Stomach smooth muscle (tissue), 2 donors: ENCODE results near the gene PTPRN2.

Experiments used
- H3K27ac ChIP-seq: one replicate; pipeline ENCODE4 v1.7.0; 2013; ENCODE audit warnings: mild to moderate bottlenecking, low read length, inconsistent platforms
- H3K27me3 ChIP-seq, 2 donors: one replicate each; pipeline ENCODE4 v1.7.0; 2013; ENCODE audit warnings: low read length in 2 of 2; ENCODE audit not compliant: insufficient read depth in 2 of 2, control insufficient read depth in 1 of 2
- H3K36me3 ChIP-seq, 2 donors: one replicate each; pipeline ENCODE4 v1.7.0; 2013; ENCODE audit warnings: low read length in 2 of 2; ENCODE audit not compliant: control insufficient read depth in 2 of 2, insufficient read depth in 2 of 2
- H3K4me1 ChIP-seq: one replicate; pipeline ENCODE4 v1.7.0; 2013; ENCODE audit warnings: low read length; ENCODE audit not compliant: control insufficient read depth, insufficient read depth
- H3K4me3 ChIP-seq, 2 donors: one replicate each; pipeline ENCODE4 v1.7.0; 2013; ENCODE audit warnings: low read length in 2 of 2
- H3K9ac ChIP-seq, 2 donors: one replicate each; pipeline ENCODE4 v1.7.0; 2013; ENCODE audit warnings: low read length in 2 of 2, mild to moderate bottlenecking in 1 of 2
- H3K9me3 ChIP-seq, 2 donors: one replicate each; pipeline ENCODE4 v1.7.0; 2013; ENCODE audit warnings: low read length in 2 of 2; ENCODE audit not compliant: control insufficient read depth in 2 of 2
- donor health status: healthy.
- donor health status: Pancreatic carcinoma.

PTPRN2 gene

DNA sequence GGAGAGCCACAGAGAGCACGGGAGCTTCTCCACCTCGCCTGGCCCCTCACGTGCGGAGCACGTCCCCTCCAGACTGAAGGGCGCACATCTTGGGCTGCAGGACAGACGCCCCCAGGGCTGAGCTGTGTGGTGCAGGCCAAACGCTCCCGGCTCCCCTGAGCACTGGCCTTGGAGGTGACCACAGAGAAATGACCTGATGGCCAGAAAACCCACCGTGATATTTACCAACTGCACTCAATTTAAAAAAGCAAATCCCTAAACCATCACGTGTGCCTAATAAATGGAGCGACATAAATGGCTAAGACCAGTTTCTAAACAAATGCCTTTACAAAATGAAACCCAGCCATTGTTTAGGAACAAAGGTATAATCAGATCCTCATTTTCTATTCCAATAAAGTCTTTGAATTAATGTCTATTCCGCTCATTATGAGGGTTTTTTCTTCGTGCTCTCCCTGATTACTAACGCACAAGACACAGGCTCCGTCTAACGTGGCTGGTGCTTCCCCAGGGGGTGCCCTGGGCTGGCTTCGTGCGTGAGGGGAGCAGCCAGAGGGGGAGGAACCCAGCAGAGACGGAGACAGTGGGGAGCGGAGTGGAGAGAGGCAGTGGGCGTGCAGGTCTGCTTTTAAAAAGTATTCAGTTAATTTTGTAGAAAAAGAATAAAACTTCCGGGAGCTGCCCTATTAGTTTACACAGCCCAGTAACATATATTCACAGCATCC is 1060.5 kb downstream of the PTPRN2 start:
- no peaks in the 10 kb centered on the region for H3K36me3 ChIP-seq
- no peak overlapping the region for H3K4me3 ChIP-seq
- H3K27ac ChIP-seq = no peak overlapping the region
- H3K9me3 ChIP-seq = peaks cover 10 to 19% of the 10 kb centered on the region in 2 donors
- H3K27me3 ChIP-seq = no peaks in the 10 kb centered on the region
- no peak overlapping the region for H3K9ac ChIP-seq
- no peaks in the 10 kb centered on the region for H3K4me1 ChIP-seq

- Histone ChIP-seq H3K9ac (no peak overlapping the region), H3K27ac (no peak overlapping the region), H3K4me3 (no peak overlapping the region)
These were observed 1061.4 kb downstream of the PTPRN2 start for GRCh38 chr7:157526005-157526912.

GRCh38 chr7:157525491-157525915 is 1062.1 kb downstream of the PTPRN2 start:
- no peaks in the 10 kb centered on the region for H3K27me3 ChIP-seq
- no peak overlapping the region for H3K9ac ChIP-seq
- no peaks in the 10 kb centered on the region for H3K4me1 ChIP-seq
- H3K36me3 ChIP-seq = no peaks in the 10 kb centered on the region
- H3K4me3 ChIP-seq = no peak overlapping the region
- H3K9me3 ChIP-seq = peaks cover 2 to 10% of the 10 kb centered on the region in 2 donors
- H3K27ac ChIP-seq = no peak overlapping the region

More at GRCh38 chr7:157526005-157526912, 1061.4 kb downstream of the PTPRN2 start:
- Histone ChIP-seq H3K27me3 (no peaks in the 10 kb centered on the region), H3K9me3 (peaks cover 6 to 13% of the 10 kb centered on the region in 2 donors), H3K4me1 (no peaks in the 10 kb centered on the region), H3K36me3 (no peaks in the 10 kb centered on the region)

- no peaks in the 10 kb centered on the region for H3K4me1 ChIP-seq
- H3K36me3 ChIP-seq = no peaks in the 10 kb centered on the region
- no peaks in the 10 kb centered on the region for H3K27me3 ChIP-seq
- no peak overlapping the region for H3K4me3 ChIP-seq
- no peak overlapping the region for H3K9ac ChIP-seq
- peaks cover 0 to 4% of the 10 kb centered on the region in 2 donors for H3K9me3 ChIP-seq
- H3K27ac ChIP-seq = no peak overlapping the region
These were observed 1062.9 kb downstream of the PTPRN2 start for GRCh38 chr7:157524731-157525130.

- Histone ChIP-seq H3K36me3 (no peaks in the 10 kb centered on the region), H3K27me3 (peaks cover 0 to 2% of the 10 kb centered on the region in 2 donors), H3K27ac (no peak overlapping the region), H3K9me3 (peaks cover 0 to 3% of the 10 kb centered on the region in 2 donors), H3K4me3 (no peak overlapping the region), H3K4me1 (no peaks in the 10 kb centered on the region), H3K9ac (no peak overlapping the region)
These were observed 1063.7 kb downstream of the PTPRN2 start for GRCh38 chr7:157523766-157524421.

DNA sequence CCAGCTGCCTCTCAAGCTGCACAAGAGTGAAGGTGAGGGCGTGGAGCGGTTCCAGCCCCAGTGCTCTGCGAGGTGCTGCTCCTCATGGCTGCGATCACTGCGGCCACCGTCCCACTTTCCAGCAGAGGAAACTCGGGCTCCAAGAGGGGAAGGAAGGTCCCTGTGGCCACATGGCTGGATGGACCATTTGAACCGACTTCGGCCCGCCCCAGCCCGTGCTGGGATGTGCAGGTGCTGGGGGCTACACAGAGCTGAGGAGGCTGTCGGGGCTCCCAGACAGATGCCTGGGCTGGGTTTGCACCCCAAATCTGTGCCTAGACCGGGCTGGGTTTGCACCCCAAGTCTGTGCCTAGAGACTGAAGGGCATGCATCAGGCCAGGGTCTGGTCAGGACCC is 1064.3 kb downstream of the PTPRN2 start:
- H3K4me1 ChIP-seq = no peaks in the 10 kb centered on the region
- no peak overlapping the region for H3K9ac ChIP-seq
- no peaks in the 10 kb centered on the region for H3K9me3 ChIP-seq
- peaks cover 0 to 6% of the 10 kb centered on the region in 2 donors for H3K27me3 ChIP-seq
- no peak overlapping the region for H3K27ac ChIP-seq
- no peak overlapping the region for H3K4me3 ChIP-seq
- no peaks in the 10 kb centered on the region for H3K36me3 ChIP-seq

DNA sequence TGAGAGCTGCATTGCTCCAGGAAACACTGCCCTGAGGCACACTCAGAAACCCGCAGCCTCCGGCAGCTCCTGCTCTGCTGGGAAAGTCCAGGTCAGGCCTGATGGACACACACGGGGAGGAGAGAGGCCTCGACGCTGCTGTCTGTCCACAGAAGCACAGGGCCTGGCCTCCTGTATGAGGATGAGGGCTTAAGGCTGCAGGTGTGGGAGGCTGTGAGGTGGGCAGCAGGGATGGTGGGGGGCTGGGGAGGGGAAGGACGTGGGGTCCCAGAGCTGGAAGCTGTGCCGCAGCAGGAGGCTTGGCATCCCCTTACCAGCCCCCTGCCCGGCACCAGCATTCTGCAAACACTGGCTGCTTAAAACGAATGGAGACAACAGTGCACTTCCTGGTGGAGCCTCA is 1064.7 kb downstream of the PTPRN2 start:
- Histone ChIP-seq H3K9ac (no peak overlapping the region), H3K36me3 (no peaks in the 10 kb centered on the region), H3K9me3 (no peaks in the 10 kb centered on the region), H3K4me1 (no peaks in the 10 kb centered on the region), H3K27ac (no peak overlapping the region), H3K4me3 (no peak overlapping the region), H3K27me3 (peaks cover 0 to 7% of the 10 kb centered on the region in 2 donors)

DNA sequence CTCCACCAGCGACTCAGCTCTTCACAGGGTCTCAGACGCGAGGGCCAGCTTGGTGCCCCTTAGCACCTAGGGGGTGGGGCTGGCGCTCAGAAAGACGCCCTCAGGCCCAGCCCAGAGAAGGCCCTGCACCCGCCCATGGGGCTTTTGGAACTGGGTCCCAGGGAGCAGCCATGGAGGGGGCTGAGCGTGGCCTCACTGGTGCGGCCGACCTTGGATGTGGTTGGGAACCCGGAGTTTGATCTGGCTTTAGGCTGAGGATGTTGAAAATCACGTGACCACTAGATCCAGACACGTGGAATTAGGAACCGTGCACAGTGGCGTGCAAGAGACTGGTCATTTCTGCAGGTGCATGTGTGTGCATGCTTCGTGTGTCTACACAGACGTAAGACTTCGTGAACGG is 1065.4 kb downstream of the PTPRN2 start:
- Histone ChIP-seq H3K4me3 (no peak overlapping the region), H3K4me1 (no peaks in the 10 kb centered on the region), H3K9me3 (no peaks in the 10 kb centered on the region), H3K36me3 (no peaks in the 10 kb centered on the region), H3K27ac (no peak overlapping the region), H3K9ac (no peak overlapping the region), H3K27me3 (peaks cover 0 to 7% of the 10 kb centered on the region in 2 donors)

DNA sequence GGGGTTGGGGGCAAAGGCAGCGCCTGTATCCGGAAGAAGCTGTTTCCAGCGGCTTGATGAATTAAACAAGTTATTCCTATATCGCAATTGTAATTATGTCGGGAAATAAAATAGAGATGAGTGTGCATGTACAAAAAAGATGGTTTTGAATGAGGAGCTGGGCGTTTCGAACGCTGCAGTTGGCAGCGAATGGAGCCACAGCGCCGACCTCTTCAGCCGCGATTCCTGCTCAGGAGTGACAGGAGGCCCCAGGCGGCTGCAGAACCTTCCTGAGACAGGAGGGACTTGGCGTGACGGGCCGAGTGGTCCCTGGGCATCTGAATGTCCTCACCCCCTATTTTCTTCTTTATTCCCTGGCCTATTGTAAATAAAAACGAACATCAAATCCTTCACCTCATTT is 1065.9 kb downstream of the PTPRN2 start:
- Histone ChIP-seq H3K27me3 (peaks cover 2 to 7% of the 10 kb centered on the region in 2 donors), H3K4me3 (no peak overlapping the region), H3K27ac (no peak overlapping the region), H3K9me3 (no peaks in the 10 kb centered on the region), H3K4me1 (no peaks in the 10 kb centered on the region), H3K9ac (no peak overlapping the region), H3K36me3 (no peaks in the 10 kb centered on the region)

DNA sequence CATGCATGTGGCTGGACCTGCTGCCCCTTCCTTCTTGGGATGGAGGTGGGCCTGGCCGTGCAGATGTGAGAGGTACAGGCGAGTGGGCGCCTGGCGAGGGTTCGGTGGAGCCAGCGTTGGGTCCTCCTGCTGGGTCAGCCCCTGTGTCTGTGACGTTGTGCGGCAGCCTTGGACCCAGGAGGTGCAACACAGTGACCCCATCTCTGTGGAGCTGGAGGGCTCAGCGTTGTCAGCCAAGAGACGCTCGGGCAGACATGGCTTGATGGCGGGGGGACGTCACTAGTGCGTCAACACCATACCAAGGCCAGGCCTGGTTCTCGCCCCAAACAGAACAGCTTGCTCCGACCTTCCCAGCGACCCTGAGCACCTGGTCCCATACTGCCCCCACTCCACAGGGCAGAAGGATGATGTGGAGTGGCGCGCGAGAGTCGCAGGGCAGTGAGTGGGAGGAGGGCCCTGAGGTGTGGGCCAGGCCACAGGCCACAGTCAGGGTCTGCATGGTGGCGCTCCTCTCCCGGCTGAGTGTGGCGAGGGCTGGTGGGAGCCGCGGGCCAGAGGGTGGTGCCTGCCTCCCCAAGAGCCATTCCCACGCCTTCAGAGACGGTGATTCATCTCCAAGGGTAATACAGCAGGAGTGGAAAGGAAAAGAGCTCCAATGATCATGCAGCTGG is 1066.4 kb downstream of the PTPRN2 start:
- Histone ChIP-seq H3K4me3 (no peak overlapping the region), H3K36me3 (no peaks in the 10 kb centered on the region), H3K9ac (no peak overlapping the region), H3K4me1 (no peaks in the 10 kb centered on the region), H3K9me3 (no peaks in the 10 kb centered on the region), H3K27ac (no peak overlapping the region), H3K27me3 (peaks cover 3 to 7% of the 10 kb centered on the region in 2 donors)
